GM21381 (cell line): ENCODE results near the gene ADCY3.
A peak's percentile ranks its signal among the peaks of the same experiment; 100 is the strongest.

Experiments used
- ATAC-seq: cut with Tn5 transposase; IDR thresholded peaks from one replicate; pipeline ENCODE4 v1.9.1; 2021; ENCODE audit warnings: mild to moderate bottlenecking, moderate library complexity; ENCODE audit not compliant: unreplicated experiment

The ADCY3 gene

DNA sequence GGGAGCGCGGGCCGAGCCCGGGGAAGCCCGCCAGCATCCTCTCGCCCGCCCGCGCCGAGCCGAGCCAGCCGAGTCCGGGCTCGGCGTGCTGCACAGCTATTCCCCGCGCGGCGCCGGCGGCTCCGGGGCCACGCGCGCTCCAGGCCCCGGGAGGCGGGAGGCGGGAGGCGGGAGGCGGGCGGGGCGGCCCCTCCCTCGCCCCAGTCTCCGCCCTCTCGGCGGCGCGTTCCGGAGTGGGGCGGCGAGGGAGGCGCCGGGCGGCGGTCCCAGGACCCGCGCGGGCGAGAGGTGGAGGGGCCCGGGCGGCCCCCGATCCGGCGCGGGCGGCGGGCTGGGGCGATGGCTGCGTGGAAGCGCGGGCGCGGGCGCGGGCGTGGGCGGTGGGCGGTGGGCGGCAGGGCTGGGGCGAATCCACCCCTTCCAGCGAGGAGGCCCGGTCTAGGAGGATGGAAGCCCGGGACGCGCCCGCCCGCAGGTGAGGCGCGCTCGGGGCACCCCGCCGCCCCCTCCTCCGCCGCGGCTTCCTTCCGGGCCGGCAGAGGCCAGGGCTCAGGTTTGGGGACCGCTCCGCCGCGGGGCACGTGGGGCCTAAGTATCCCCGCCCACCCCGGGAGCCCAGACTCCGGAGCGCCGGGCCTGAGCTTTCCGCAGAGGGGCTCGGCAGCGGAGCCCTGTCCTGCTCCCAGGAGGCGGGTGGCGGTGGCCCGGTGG is at the start of gene ADCY3:
TSS of gene ADCY3 (minus strand) at position 140 of the 711 bp plus-strand sequence. CDS start 1,250 bp downstream, outside the sequence.
- ATAC-seq, result peak; percentile 53

DNA sequence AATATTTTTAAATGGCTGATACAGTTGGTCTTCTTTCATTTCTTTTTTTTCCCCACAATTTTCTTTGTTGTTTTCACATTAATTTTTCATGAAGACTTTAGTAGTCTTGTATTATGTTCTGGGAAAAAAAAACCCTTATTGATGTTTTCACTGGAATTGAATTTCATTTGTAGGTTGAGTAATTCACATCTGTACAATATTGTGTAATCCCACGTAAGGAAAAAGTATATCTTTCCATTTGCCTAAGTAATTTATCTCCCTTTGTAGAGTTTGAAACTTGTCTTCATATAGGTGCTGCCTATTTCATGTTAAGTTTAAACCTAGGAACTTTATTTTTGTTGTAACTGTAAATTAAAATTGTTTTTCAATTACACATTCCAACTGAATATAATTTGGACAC is 49.7 kb upstream of the ADCY3 start:
- no peak for ATAC-seq

DNA sequence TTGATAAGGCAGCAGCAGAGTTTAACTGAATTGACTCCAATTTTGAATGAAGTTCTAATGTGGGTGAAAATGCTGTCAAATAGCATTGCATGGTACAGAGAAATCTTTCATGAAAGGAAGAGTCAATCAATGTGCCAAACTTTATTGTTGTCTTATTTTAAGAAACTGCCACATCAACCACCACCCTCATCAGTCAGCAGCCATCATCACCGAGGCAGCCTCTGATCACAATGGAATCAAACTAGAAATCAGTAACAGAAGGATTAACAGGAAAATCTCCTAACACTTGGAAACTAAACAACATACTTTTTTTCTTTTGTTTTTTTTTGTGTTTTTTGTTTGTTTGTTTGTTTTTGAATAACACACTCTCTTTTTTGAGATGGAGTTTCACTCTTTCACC is 41.9 kb upstream of the ADCY3 start:
- no peak for ATAC-seq

DNA sequence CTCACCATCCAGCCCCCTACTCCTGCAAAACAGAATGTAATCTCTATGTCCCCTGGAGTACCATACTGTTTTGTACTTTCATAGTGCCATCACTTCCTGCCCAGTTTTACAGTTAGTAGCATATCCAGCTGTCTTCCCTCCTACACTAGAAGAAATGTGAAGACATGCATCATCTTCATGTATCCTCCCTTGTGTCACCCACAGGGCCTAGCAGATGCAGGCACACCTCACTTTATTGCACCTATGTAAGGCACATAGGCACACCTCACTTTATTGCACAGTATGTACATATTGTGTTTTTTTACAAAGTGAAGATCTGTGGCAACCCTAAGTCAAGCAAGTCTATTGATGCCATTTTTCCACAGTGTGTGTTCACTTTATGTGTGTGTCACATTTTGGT is 39.7 kb upstream of the ADCY3 start:
- ATAC-seq, result no peak

DNA sequence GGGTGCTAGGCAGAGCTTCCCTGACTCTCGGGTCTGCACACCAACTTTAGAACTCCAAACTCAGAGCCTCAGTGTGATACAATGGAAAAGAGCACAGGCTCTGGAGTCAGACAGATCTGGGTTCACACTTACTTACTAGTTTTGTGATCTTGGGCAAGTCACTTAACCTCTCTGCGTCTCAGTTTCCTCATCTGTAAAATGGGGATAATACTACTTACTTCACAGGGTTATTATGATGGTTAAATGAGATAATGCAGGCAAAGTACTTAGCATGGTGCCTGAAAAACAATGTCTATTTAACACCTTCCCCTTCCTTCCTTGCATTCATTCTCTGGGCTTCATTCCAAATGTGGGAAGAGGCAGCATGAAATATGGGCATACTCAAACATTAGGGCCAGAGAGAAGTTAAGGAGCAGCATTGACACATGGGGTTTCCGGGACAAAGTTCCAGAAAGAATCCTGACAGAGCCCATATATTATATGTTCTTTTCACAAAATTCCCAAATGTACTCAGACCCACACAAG is 38.4 kb upstream of the ADCY3 start:
- no peak for ATAC-seq

DNA sequence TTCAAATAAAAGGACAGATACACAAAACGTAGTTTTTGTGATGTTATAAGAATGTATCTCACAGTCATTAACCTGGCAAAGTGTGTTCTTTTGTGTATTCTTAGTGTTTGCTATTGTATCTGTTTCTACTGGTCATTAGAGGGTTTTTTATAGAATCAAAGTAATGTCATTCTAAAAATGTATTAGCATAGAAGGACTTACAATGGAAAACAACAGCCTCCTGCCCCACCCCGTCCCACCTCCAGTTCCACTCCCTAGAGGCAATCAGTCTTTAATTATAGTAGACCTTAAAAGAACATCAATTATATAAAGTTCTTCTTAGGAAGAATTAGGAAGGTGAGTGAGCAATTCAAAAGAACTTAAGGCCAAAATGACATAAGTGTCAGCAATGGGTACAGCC is 37.9 kb upstream of the ADCY3 start:
- ATAC-seq, result no peak

DNA sequence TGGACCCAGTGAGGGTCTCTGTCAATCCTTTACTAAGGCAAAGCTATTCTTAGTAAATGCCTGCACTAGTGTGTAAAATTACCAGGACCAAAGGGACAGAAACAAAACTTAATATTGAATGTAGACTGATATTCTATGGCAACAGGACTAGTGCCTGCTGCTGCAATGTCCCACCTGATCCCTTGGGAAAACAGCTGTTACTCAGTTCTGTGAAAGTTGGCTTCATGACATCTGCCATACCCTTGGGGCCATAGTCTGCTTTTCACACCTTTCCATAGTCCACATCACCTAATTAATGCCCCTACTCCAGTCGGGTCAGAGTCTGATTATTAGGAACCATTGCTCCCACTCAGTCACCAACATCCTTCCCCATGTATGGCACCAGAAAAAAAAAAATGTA is 37.2 kb upstream of the ADCY3 start:
- no peak for ATAC-seq

DNA sequence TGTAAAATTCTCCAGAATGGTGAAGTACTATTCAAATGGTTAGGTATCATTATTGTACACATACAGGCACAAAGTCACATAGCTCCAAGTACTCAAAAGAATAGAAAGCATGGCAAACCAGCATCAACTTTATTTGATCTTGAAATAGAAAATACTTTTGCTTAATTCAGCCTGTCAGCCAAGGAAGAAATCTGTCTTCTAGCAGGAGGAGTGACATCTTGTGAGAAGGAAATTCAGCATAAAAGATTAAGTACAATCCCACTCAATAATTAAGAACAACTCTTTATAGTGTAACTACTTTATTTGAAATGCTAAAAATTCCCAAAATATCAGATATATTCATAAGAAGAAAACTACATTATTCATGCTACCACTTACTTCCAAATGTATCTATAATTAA is 35.9 kb upstream of the ADCY3 start:
- ATAC-seq, result no peak

DNA sequence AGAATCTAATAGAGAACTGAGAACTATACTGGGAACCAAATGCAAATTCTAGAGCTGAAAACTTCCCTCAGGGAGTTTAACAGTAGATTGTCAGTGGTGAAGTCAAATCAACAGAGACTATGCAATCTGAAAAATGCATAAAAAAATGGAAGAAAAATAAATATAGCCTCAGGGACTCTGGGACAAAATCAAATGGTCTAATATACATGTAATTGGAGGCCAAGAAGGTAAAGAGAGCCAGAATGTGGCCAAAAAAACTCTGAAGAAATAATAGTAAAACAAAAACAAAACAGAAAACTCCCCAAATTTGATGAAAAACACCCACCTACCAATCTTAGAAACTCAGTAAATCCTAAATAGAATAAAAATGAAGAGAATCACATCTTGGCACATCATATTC is 35.2 kb upstream of the ADCY3 start:
- ATAC-seq, result no peak

DNA sequence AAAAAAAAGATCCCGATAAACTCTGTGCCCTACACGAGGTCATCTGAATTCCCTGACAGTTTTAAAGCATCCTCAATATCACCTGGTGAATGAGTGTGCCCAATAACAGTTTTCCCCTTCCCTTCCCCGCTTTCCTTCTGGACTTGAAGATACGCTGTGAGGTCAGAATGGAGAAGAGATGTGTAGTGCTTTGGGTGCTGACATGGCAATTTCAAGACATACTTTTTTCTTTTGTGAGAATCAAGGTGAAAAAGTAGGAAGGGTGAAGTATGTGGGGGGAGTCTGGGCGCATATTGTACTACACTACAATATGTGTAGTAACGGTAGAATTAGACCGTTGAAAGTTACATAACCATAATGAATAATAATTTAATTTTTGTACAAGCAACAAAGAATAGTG is 30.1 kb upstream of the ADCY3 start:
- ATAC-seq, result no peak

DNA sequence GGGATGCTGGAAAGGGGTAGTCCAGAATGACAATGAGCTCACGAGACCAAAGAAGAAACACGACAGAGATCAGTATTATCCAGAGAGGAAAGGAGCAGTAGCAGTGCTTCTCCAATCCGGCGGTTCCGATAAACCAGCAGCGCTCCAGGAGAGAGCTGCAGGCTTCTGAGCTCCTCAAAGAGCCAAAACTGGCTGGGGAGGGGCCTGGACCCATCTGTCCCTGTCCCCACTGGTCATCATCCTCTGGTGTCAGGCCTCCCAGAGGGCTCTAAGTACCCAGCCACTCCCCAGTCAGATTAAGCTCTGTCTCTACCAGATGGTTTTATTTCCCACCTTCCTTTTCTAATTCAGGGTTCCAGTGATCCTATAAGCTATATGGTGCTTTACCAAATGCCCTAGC is 28.5 kb upstream of the ADCY3 start:
- ATAC-seq, result no peak

DNA sequence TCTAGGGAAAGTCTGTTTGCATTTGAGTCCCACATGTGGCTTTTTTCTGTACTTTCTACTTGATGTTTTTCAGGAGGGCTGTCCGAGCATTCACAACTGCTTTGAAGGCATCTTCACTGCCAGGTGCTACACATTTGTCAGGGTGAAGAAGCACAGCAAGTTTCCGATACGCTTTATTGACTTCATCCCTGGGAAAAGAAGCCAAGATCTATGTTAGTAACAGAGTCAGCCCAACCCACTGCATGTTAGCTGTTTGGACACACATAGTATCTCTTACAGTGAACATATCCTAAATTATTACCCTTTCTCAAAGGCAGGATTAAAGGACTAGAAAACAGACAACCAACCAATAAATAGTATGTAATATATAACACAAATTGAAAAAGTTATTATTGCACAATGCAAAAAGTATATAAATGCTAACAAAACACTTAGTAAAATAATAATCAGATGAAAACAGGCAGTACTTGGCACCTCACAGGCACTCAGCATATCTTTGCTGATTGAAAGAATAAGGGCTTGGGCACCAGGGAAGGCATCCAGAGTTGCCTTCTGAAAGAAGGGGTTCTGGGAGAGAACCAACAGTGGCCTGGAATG is 27.6 kb upstream of the ADCY3 start:
- no peak for ATAC-seq

DNA sequence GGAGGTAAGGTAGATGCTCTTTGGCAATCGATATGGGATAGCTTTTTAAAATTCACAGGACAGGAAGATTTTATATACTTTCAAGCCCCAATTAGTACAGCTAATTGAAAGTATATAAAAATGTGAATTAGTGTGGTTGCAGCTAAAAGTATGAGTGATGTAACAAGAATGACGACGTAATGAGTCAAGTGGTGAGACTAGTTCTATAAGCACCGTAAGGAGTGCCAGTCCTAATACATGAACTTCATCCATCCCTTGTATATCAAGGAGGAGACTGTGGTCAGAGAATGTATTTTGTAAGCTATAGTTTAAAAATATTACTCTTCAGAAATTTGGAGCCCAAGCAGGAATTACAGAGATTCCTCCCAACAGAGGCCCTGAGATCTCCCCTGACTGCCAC is 25.9 kb upstream of the ADCY3 start:
- no peak for ATAC-seq

DNA sequence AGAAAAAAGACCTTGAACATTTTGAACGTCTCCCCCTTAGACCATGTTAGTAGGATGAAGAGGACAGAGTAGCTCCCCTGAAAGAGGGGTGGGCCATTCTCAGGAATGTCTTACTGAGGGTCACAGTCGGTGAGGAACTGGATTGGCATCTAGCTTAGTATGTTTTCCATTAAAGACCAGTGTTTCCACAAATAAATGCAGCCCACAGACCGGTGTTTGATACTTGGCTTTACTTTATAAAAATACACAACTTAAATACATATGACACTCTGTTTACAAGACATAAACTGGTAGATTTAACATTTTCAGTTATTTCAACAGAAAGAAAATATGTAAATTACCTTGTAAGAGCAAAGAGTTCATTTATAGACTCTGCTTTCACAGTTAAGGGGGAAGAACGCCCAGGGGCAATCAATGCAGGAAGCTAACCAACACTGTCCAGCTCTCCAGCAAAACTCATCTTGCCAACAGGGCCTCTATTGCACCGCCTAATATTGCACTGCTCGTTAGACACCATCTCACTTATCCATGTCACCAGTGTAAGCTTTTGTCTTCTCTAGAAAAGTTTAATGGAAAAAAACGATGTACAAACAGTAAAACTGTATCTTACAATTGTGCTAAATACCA is 23.5 kb upstream of the ADCY3 start:
- no peak for ATAC-seq

DNA sequence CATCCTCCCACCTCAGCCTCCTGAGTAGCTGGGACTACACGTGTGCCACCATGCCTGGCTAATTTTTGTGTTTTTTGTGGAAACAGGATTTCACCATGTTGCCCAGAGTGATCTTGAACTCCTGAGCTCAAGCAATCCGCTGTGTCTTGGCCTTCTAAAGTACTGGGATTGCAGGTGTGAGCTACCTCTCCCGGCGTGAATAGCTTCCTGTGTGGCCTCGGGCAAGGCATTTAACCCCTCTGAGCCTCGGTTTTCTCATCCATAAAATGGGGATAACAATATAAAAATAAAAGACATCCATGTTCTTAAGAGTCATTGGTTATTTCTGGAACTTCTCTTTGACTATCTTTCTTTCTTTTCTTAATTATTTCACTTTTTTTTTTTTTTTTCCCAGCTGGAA is 19.3 kb upstream of the ADCY3 start:
- ATAC-seq, result no peak

DNA sequence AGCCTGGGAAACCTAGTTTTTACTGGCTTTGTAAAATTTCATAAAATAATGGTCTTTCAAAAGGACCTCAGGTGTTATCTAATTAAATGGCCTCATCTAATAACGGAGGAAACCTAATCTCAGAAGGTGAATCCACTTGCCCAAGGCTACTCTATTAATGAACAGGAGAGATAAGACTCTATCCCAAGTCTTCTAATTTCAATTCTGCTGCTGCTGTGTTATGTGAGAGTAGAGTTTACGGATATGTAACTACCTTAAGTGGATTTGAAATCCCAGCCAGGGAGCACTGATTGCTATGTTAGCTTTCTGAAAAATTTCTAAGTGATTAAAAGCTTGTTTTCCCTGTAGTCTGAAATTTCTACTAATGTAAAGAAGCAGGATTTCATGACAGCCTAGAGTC is 17.2 kb upstream of the ADCY3 start:
- ATAC-seq, result no peak

DNA sequence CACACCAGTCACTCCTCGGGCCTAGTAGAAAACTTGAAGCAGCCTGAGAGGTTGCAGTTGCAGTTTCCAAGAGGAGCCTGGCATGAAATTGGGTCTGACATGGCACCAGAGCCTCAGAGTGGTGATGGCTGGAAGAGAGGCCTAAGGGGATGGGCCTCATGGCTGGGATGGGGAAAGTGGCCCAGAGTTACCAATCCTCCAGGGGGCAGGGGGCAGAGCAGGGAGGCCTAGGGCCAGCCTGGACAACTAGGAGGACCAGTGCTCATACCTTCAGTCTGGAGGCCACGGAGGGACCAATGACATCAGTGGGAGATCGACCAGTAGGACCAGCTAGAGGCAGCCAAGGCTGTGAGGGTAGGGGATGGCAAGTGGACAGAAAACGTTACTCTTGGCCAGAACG is 15.1 kb upstream of the ADCY3 start:
- no peak for ATAC-seq

DNA sequence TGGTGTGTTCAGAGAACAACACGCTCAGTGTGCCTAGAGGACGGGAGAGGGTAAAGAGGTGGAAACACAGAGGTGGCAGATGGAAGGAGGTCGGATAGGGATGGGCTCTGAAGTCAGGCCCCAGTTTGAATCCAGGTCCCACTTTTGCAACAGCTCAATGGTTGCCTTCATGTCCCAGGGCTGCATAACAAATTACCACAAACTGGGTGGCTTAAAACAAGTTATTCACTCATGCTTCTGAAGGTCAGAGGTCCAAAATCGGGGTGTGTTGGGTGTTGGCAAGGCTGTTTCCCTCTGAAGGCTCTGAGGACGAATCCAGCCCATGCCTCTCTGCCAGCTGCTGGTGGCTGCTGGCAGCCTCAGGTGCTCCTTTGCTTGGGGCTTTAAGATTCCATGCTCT is 12.7 kb upstream of the ADCY3 start:
- no peak for ATAC-seq

DNA sequence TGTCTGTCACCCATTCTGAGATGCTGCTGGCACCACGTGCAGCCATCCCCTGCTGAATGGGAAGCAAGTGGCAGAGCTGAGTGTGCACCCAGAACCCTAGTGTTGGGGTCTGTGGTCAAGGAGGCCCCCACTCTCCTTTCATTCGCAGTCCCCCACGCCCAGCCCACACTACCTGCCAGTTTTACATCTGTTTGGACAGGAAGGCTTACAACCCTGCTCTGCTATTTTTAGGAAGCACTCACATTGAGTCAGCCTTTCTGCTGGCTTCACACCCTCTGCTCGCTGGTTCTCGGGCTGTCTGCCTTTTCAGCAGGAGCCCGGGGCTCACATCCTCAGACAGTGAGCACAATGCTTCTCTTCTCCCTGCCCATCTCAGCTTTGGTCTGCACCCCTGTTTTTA is 10.7 kb upstream of the ADCY3 start:
- ATAC-seq, result peak; percentile 86

DNA sequence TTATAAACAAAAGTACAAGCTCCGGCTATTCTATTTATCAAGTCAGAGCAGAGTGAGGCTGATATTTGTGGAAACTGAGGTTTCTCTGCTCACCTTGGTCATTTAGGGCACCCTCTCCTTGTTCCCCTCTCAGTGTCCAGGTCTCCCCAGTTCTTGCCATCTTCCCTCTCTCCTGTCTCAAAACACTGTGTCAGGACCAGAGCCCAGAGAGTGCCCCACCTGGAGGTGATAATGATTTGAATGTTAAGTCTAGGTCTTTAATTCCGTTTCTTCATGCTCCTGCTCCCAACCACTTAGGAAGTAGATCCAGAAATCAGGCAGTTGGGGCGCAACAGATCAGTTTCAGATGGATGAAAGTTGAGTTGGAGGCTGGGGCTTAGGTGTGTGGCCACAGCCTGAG is 9.2 kb upstream of the ADCY3 start:
- no peak for ATAC-seq

DNA sequence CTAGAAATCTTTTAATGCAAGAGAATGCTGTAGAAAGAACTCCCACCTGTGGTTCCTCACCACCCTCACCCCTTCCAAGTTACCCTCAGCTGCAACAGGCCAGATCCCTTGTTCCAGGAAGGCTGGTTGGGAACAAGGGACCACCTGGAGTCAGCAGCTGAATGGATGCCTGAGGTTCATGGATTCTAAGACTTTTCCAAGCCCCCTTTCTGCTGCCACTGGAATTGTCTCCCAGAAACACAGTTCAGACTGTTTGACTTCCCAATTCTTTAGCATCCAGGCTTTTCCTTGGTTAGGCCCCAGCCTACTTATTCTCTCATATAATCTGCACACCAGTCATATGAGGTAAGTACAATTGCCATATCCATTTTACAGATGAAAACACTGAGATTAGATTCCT is 8.0 kb upstream of the ADCY3 start:
- ATAC-seq, result no peak

DNA sequence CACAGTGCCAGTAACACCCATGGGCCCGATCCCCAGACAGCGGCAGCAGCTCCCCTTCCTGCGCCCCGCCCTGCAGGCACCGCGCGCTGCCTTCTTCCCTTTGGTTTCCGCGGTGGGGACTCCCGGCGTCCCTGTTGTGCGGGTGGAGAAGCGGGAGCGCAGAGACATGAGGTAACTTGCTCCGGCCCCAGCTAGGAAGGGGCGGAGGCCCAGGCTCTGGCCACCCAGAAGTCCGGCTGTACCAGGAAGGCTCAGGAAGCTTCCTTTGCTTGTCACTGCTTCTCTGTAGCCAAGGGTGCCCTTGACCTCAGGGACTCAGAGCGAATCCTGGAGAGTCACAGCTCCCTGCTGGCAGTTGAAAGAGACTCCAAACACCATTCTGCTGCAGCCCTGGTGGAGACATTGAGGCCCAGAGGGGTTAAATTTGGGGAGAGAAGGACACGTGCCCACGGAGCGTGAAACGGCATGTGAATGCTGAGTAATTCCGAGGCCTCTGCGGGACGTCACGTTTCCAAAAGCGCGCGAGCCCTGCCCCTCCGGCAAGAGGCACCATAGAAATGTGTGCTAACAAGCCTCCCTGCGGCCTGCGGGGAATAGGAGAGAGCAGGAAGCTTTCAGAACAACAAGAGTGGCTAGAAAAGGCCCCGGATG is 6.7 kb upstream of the ADCY3 start:
- ATAC-seq, result no peak
